ENCODE data around the gene ABTB2.

The ABTB2 gene

DNA sequence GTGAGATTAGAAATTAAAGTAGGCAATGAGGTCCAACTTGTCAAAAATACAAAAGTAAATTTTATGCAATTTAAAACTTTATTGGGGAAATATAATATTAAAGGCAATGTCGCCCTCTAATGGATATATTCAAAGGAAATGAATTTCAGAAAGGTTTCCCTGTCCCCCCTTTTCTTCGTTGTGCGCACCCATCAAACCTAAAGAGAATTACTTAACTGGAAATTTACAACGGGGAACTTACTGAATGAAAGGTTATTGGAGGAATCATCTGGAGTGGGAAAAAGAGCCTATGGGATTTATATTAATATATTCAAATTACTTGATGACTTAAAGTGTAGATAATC lies 1.7 kb upstream of the ABTB2 start:
- DNase-seq: no peak

DNA sequence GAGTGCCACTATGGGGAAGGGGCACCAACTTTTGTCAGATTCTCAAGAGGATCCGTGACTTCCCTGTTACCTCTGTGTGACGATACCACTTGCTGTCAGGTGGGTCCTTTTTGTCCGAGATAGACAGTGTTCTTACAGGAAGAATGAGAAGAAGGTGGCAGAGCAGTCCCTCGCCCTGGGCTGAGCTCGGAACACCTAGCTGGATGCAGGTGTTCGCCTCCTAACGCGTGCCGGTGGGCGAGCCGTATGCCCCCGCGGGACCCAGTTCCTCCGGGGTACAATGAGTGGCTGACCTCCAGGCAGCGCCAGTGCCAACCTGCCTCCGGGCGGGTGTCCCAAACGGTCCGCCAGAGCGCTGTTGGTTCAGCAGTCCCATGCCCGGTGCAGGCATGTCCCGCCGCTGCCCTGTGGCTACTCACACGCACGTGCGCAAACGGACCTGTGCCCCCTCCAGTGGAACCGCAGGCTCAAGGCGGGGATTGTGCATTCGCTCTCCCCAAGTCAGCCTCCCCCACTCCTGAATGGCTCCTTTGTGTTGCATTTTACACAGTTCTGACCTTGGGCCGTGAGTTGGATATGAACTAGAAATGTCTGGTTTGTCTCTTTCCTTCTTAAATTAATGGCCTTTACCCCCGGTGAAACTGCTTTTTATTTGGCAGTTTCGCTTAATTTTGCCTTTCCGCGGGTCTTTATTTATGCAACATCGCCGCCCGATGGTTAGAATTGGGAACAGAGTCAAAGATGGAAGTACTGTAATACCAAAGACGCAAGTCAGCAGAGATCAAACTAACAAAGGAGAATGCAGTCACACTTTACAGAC lies 1.1 kb upstream of the ABTB2 start:
- DNase-seq: peak; percentile 82

DNA sequence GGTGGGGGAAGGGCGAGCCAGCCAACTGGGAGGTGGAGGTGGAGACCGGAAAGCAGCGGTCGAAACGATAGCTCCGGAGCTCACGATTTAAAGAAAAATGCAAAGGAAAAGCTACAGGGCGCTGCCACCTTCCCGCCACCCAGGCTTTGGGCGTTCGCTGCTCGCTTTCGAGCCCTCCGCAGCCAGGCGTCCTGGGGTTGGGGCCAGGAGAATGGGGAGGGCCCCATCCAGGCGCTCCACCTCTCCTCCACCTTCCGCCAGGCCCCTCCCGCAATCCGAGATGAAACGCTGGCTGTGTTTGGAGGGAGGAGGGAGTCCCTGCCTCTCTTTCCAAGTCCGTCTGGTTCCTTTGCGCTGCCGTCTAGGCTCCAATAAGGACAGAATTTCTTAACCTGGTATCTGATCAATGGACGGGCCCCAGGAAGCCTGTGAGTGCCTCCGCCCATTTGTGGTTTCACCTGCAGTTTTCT lies 483 bp upstream of the ABTB2 start:
- DNase-seq: peak; percentile 86

DNA sequence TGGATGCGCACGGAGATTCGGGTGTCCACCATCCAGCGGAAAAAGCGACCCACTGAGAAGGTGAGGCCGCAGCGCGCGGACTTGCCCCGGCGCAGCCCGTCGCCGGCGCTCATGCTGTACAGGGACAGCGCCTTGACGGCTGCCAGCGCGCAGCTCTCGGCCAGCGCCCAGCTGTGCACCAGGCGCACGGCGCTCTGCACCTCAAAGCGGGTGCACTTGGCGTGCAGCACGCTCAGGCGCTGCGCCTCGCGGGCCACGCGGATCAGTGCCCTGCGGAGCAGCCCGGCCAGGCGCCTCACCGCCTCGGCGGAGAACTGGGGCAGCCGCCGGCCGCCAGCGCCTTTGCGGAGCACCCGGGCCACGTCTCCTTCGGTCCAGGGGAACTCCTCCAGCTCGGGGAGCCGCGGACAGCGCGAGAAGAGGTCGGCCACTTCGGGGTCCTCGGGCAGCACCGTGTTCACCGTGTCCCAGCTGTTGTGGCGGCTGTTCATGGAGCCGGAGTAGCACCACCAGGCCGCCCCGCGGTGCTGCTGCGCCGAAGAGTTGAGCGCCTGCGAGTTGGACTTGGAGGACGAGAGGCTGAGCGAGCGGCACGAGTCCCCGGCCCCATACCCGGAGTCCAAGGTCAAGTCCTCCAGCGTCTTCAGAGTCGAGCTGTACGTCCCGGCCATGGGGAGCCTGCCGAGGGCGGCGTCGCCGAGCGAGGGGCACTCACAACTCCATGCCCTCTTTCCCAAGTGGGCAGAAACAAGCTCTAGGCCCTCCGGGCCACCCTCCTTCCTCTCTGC lies 703 bp downstream of the ABTB2 start:
- DNase-seq: peak; percentile 73

DNA sequence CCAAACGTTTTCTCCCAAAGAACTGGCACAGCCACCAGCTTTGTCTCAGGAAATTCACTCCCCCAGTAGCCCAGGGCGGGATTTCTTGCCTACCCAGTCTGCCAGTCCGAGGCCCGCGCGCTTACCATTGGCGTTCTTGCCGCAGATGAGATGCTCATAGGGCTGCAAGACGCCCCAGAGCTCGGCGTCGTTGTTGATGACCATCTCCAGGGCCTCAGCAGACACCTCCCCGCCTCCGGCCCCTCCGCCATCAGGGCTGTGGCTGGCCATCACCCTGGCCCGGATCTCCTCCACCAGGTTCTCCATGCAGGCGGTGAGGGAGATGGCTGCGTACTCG lies 1.3 kb downstream of the ABTB2 start:
- peak; percentile 61 for DNase-seq

DNA sequence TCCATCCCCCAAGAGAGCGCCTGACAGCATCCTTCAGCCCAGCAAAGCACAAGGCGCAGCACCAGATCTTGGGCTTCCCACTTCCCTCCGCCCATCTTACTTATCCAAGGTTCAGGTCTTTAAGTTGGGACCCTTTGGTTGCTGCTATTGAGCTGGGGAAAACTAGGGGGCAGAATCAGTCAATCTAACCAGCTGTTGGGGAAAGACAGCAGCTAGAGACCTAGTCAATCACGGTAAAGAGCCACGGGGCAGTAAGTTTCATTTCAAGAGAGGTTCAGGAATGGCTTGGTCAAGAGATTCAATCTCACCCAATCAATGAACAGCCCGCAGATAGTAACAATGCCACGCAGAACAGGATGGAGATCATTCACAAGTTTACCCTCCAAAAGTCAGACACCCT lies 1.7 kb downstream of the ABTB2 start:
- no peak for DNase-seq

DNA sequence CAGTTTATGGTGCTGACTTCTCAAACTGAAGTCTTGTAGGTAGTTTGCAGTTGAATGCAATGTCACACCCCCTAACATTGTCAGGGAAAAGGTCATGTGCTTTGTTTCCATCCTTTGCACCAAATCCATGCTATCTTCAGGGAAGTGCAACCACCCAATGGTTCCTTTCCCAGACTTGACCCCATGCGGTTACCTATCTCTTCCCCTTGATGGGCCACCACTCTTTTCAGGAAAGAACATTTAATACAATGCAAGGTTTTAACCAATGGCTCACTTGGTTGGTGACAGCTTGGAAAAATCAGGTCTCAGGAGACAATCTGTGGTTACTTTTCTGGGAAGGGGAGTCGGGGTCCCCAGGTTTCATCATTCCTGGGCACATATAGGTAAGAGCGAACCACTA lies 2.1 kb downstream of the ABTB2 start:
- DNase-seq: no peak

DNA sequence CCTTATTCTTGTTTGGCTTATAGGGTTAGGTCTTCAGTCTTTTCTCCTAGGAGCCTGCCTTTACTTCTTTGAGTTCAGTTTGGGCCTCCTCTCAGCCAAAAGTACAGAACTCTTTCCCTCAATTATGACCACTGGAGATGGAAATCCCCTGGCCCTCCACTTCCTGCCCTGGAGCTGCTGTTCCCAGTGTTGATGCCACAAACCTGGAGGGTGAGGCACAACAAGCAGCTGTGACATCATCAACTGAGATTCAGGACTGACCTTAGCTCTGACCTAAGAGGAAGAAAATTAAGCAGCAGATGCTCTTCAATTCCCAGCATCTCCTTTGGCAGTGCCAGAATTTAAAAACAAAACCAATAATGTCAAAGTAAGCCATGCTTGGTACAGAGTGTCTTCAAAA lies 3.0 kb downstream of the ABTB2 start:
- no peak for DNase-seq

DNA sequence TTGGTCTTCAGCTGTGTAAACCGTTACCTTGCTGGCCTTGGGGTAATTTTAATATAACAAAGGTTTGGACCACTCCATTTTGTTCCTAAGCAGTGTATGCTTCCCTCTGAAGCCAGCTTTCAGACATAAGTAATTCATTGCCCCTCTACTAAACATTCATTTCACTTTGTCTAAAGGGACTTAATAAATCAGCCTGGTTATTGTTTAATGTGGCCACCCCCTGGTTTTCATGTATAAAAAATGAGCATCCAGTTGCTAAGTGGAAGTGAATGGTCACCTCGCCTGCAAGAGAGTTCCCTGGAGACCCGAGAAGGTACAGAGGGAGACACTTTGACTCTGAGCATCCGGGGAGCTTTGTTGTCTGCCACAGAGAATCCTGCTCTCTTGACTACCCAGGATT lies 3.9 kb downstream of the ABTB2 start:
- no peak for DNase-seq

DNA sequence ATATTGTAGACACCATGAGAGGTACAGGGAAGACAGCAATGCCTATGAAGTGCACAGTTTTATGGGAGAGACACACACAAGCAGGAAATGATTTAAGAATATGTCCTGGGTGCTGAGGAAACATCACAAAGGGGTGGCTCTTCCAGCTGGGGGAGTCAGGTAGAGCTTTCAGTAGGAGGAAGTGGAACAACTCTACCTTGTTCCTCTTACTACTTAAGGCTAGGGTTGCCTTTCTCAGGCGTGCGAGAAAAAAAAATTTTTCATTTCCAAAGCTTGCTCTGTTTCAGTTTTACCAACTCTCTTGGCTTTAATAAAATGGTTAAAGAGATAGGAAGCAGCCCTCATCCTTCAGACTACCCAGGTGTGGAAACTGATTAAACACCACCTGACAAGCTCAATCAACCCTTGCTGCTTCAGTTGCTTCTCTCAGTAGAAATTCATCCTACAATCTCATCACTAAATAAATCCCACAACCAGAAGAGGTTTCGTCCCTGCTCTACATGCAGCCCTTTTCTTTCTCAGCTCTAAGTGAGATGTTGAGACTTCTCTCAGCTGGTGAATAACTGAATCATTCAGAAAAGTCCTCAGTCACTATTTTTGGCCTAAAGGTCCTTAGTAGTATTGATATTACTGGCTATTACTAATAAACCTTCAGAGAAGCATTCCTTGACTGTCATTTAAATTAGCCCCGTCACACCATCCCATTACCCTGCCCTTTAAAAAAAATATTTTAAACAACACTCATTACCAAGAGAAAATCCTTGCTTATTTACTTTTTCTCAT lies 5.9 kb downstream of the ABTB2 start:
- DNase-seq: no peak

DNA sequence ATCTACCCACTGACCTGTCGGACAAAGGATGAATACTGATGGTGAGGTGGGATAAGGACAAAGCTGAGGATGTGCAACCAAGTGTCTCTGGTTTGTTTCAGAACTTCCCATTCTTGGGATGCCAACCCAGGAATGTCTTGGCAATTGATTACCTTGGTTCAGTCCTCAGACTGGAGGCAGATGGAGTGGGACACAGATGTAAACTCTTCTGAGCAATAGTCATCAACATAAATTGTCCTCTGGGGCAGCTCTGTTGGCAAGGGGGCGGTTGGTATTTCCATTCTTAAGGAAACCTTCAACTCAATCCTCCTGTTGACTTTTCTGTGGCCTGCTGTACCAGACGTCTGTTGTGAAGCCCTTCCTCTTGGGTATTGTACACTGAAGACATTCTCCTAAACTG lies 6.8 kb downstream of the ABTB2 start:
- DNase-seq: no peak

DNA sequence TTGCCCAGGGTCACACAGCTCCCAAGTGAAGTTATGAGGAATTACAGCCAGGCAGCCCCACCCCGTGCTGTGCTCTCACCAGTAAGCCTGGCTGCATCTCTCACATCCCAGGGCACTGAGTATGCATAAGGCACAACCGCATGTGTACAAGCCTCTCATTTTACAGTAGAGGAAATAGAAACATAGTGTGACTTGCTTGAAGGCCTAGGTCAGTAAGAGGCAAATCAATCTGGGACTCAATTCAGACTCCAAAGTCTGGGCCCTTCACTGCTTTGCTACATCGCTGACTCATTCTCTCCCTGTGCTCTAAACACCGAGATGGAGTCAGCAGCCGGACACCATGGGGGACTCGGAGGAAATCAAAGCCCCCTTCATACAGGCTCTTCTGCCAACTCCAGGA lies 7.9 kb downstream of the ABTB2 start:
- DNase-seq: no peak

DNA sequence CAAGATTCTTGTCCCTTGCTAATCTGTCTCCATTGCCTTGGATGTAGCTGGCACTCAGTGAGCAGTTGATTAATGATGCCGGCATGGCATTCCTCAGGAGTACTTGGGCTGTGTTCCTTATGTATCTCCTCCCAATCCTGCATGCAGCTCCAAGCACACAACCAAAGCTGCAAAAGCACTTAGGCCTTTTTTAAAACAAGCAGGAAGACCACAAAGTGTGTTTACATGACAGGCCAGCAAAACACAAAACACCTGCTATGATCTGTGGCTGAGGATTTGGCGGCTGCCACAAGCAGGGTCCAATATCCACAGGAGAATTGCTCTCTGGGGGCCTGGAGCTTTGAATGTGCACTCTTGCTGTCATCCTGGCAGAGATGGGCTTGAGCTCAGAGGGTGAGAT lies 8.9 kb downstream of the ABTB2 start:
- DNase-seq: no peak

DNA sequence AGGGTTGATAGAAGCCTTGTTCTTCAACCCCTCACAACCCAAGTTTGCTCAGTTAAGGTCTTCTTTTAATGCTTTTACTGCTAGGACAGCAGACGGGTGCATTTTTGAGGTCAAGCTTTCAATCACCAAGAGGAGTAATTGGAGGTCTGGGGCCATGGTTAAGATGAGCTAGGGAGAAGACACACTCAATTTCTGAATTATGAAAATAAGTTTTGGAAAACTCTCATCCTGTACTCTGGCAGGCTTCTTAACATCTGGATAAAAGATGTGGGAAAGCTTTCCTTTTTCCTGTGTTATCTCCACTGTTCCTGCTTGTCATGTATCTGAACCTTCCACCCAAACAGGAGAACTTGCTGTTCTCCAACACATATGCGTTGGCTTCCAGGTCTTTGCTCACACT lies 9.7 kb downstream of the ABTB2 start:
- no peak for DNase-seq

DNA sequence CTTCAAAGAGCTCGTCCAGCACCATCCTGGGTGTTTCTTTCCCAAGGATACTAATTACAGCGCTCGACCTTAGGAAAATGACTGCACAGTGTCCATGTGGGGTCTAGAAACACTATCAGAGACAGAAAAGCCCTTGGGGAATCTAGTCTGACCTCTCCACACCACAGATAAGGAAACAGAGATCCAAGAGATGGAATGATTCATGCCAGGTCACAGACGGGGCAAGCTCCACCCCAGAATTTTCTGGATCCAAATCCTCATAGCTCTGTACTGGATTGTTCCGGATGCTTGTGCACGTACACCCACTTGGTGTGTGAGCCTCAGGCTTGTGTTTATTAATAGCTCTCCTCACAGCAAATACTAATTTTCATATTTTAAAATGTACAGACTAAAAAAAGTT lies 11.3 kb downstream of the ABTB2 start:
- DNase-seq: peak; percentile 42

DNA sequence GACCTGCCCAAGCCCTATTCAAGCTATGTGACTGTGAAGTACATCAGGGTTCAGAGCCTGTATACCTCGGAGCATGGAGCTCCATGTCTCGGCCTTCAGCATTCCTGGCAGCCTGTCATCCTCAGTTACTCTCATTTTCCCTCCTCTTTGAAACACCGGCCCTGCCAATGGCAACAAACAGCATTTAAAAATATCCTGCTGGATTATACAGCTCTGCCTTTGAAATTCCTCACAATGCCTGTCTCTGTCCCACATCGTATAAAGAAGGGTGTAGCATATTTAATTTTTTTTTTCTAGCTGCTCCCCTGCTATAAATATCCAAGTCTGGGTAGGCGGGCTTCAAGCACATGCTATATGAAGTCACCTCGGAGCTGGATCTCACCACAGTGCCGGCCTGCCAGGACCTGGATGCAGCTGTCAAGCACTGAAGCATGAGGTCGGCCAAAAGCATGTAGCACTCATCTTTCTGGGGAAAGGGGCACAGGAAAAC lies 11.8 kb downstream of the ABTB2 start:
- DNase-seq: peak; percentile 85

DNA sequence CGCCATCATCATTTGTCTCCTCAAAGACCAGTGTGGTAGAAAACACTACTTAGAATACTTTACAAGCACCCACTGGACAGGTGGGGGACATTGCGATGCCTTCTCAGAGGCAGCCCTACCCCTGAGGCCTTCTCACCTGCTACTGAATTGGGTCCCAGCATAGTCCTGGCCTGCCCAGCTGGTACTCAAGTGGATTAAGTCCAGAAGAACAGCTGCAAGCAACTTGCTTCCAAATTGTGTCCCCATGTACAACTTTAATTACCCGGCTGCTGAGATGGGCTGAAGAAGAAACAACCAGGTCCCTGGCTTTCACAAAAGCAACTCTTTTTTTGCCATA lies 12.3 kb downstream of the ABTB2 start:
- DNase-seq: peak; percentile 50

DNA sequence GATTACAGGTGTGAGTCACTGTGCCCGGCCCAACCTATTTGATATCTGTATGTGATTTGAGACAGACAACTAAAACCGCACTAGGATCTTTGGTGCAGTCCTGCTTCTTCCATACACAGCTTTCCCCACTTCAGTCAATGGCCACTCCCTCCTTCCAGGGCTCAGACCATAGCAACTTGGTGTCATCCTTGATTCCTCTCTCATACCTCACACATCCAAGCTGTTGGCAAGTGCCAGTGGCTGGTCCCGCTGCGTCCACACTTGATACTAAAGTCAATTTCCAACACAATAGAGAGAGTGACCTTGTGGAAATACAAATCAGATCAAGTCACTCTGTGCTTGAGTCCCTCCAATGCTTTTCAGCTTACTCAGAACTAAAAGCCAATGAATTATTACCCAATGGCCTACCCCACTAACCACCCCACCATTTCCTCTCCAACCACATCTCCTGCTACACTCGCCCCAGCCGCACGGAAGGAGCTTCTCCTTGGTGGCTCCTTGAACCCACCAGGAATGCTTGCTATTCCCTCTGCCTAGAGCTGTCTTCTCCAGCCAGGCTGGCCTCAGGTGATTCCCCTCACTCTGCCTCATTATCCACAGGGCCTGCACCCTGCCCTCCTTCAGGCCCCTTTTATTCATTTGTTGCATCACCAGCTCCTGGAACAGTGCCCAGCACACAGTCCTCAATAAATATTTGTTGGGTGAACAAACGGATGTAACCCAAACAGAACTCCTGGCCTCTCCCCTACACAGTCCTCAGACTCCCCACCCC lies 12.9 kb downstream of the ABTB2 start:
- no peak for DNase-seq

DNA sequence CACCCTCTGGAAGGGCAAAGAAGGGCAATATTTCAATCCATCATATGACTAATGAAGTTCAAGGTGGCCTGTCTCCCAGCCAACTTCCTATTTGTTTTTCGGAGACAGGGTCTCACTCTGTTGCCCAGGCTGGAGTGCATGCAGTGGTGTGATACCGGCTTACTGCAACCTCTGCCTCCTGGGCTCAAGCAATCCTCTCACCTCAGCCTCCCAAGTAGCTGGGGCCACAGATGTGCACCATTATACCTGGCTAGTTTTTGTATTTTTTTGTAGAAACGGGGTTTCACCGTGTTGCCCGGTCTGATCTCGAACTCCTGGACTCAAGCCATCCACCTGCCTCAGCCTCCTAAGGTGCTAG lies 13.4 kb downstream of the ABTB2 start:
- no peak for DNase-seq

DNA sequence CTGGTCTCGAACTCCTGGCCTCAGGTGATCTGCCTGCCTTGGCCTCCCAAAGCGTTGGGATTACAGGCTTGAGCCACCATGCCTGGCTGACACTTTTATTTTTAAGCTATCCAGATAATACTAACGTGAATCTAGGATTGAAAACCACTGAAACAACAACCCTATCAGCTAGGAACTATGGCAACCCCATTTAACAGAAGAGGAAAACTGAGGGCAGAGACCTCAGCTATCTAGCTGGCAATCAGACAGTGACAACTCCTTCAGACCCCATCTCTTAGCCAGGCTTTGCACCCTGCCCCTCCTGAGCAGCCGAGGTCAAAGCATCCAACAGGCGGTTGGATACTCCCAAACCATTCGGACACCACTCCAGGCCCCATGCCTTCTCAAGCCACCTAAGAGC lies 14.1 kb downstream of the ABTB2 start:
- no peak for DNase-seq

DNA sequence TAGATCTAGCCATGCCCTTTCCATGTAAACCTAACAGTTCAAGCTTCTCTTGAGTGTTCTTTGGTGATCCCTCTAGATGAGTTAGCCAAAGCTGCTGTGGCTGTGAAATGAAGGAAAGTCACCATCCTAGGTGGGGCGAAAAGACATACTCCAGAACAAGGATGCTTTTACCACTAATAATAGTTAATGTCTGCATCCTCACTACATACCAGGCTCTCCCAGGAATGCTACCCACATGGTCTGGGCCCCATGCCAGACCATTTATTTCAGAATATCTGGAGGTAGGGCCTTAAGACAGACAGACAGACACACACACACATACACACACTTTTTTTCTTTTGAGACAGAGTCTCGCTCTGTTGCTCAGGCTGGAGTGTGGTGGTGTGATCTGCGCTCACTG lies 14.7 kb downstream of the ABTB2 start:
- no peak for DNase-seq

DNA sequence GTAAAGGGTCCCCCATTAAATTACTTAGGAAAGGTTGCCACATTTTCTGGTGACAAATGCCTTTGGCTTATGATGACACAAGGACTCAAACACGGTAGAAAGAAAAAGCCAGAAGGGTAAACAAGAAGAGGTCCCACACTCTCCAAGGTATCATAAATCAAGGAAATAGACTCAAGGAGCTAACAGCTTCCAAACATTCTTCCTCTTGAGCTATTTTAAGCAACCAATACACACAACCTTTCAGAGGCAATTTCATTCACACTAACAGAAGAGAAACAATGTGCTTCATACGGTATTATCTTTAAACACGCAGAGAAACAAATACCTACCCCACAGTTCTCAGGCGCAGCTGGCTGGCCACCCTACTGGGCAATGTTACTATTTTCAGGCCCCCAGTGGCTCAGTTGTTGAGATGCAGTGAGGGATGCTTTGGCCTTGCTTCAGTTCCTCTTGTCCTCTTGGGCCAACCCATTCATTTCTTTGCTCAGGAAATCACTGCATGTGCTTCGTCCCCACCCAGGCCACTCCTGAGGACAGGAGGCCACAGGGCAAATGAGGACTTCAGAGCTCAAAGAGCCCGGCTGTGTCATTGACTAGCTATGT lies 15.8 kb downstream of the ABTB2 start:
- no peak for DNase-seq

DNA sequence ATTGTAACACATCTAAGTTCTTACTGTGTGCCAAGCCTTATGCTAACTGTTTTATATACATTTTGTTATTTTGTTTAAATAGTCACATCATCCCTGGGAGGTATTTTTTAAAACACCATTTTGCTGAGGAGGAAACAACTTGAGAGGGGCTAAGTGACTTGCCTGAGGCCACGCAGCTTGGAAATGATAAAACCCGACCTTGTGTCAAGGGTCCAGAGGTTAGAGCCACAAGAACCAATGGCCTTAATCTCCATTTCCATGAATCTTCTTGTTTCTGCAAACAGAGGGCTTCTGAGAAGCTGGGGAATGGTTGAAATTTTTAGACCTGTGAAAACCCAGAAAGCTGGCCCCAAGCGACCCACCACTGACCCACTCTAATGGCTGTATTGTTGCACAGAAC lies 16.7 kb downstream of the ABTB2 start:
- no peak for DNase-seq

Measured in left hindlimb (tissue), 1 donor.